ENCODE measurements around the gene HK3. TPM values are rescaled to one million over a fixed set of nuclear protein-coding genes. Genes with fewer than 3 reads are reported as not detected.

HK3 gene
- polyA plus RNA-seq, 3 donors = 0.37 to 0.99 (median 0.73) TPM

DNA sequence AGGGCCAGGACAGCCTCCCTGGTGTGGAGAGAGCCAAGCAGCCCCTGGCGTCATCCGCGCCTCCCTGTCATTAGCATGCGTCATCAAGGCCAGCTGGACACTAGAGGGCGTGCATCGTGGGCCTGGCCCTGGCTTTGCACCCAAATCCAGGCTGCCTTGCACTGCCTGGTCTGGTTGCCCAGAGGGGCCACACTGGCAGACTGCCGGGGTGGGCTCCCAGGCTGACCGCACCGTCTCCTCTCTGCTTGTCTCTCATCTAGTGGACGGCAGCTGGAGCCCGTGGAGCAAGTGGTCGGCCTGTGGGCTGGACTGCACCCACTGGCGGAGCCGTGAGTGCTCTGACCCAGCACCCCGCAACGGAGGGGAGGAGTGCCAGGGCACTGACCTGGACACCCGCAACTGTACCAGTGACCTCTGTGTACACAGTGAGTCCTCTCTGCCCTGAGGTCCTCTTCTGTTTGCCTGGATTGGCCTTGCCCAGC lies 29.0 kb downstream of the HK3 start:
- no peak for DNase-seq

DNA sequence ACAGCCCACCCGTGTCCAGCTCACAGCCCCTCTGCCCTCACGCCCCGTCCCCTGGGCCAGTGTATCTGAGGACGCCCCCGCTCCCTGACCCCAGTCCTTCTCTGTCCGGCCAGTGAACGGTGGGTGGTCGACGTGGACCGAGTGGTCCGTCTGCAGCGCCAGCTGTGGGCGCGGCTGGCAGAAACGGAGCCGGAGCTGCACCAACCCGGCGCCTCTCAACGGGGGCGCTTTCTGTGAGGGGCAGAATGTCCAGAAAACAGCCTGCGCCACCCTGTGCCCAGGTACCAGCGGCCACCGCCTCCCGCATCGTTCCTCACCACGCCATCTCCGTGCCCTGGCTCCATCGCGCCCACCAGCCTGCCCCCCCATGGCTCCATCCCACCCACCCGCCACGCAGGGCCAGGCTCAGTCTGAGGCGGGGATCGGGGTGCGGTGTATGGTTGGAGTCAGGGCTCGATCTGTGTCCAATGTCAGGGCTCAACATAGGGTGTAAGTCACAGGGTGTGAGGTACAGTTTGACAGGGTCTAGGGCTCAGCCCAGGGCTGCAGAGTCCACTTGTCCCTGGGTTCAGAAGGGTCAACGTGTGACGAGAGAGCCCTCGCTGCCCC lies 29.5 kb downstream of the HK3 start:
- no peak for DNase-seq

GRCh38 chr5:176868731-176869130 lies 30.4 kb downstream of the HK3 start:
- DNase-seq = no peak

GRCh38 chr5:176868126-176868525 lies 31.0 kb downstream of the HK3 start:
- DNase-seq = no peak

DNA sequence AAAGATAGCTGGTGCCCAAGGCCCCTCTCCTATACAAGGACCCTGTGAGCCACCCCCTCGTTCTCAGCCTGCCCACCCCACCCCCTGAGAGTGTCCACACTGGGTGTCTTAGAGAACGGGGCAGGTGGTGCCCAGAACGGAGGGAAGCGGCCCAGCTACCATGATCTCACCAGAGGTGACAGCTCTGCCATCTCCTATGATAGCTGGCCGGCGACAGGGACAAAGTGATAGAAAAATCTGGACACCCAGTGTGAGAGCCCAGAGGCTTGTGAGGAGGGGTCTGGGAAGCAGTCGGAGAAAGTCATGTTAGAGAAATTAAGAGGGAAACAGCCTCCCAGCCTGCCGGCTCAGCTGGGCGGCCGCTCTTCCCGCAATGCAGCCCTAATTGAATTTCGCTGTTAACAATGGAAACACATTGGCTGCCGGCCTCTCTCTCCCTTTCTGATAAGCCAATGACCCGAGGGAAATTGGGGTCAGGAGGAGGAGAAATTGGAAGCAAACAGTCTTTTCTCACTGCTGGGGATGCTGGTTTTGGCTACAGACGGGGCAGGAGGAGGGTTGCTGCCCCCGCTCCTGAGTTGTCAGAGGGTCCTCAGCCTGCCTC lies 32.3 kb downstream of the HK3 start:
- no peak for DNase-seq

DNA sequence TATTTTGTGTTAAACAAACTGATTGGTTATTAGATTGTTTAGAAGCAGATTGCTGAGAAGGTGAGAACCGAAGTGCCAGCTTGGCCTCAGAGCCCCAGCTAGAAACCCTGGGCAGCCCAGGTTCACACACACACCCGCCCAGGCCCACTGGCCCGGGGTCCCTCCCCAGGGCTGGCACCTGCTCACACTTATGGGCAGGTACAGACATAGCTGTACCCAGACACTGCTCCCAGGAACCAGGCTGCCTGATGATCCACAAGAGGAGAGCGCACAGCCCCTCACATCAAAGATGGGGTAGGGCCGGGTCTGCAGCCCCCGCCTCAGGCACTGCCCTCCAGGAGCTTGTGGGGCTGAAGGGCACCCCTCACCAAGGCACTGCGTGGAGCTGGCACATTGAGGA lies 33.2 kb downstream of the HK3 start:
- no peak for DNase-seq

DNA sequence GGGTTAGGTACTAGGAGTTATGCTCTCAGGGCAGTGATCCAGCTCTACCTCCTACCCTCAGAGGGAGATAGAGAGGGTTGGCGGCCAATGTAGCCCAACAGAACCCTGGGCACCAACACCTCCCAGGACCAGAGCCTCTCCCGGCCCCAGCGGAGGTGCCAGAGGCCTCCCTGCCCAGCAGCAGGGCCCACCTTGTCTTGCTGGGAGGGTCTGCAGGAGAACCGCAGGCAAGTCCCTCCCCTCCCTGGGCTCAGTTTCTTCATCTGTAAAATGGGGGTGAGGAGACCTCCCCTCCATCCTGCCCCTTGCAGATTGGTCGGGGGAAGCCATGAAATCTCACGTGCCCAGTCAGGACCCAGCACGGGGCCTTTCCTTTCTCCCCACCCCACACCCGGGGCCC lies 34.4 kb downstream of the HK3 start:
- DNase-seq = no peak

DNA sequence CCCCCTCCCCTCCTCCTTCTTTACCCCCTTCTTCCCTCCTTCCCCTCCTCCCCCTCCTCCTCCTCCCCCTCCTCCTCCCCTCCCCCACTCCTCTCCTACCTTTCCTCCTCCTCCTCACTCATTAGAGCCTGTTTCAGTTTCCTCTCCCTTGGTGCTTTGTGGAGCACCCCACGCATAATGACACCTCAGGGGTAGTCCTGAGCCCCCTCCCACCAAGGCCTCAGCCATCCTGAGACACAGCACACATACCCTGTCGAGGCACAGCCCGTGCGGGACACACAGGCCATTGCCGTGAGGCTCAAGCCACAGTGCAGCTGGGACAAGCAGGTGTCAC lies 35.4 kb downstream of the HK3 start:
- no peak for DNase-seq

DNA sequence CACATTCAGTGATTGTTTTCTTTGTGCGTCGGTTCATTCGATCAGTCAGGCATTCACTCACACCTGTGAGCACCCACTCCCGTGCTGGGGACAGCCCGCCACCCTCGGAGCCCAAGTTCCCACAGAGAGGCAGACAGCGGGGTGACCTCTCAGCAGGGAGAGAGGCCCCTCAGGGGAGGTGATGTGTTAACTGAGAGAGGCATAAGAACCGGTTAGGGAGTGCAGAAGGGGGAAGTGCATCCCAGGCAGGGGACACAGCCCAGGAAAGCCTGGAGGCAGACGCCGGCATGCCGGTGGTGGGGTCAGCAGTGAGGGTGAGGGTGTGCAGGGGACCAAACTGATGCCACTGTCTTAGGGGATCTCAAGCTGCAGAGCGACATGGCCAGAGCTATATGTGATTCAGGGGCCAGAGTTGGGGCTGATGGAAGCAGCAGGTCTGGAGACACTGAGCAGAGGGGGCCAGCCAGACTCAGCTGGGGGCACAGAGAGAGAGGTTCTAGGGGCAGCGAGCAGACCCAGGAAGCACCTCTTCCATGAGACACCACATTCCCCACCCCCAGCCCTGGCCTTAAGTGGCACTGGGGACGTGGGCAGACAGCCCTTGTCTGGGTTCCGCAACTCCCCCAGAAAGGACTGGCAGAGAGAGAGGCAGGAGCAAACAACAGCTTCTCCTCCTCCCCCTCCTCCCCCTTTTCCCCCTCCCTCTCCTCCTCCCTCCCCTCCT lies 35.9 kb downstream of the HK3 start:
- DNase-seq = no peak

- no peak for DNase-seq
Measured at GRCh38 chr5:176862330-176862995, 36.7 kb downstream of the HK3 start.

- DNase-seq = no peak
Measured at GRCh38 chr5:176861276-176861675, 37.9 kb downstream of the HK3 start.

GRCh38 chr5:176860381-176860780 lies 38.8 kb downstream of the HK3 start:
- no peak for DNase-seq

DNA sequence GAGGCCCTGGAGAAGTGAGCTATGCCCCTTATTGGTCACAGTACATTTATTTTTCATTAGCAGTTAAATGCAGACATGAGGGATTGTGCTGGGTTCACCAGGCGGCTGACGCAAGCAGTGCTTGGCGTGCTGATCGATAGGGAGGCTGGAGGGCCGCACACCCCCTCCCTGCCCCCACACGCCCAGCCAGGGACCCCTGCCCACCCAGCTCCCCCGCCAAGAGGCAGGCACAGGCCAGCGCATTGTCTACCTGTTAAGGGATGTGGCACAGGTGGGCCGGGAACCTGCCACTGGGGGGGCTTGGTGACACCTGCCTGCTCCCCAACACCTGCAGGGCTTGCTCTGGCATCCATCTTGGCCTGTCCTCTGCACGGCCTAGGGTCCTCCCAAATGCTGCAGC lies 39.2 kb downstream of the HK3 start:
- DNase-seq = no peak

GRCh38 chr5:176857894-176858273 lies 41.3 kb downstream of the HK3 start:
- no peak for DNase-seq

DNA sequence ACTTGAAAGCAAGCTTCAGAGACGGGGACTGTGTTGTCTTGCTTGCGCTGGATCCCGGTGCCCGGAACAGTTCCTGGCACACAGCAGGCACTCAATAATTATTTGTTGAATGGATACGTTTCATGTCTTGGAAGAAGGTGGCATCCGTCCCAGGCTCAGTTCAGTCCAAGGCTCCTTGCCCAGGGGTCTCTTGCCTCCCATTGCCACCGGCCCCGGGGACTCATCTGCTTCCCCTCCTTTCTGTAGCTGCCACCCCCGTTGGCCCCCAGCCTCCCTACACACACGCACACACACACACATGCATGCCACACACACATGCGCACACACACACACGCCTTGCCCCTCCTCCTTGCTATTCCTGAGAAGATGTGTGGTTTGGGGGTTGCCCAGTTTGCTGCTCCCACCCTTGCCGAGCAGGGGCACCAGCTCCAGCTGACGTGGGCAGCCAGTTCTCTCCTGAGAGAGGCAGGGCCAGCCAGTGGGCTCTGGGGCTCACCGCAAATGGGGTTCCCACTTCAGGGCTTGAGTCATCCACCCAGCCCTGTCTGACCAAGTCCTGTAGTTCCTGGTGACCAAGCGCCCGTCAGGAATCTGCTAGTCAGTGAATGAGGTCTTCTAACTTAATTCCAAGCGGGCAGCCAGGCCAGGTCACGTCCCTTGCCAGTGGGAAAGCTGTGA lies 41.8 kb downstream of the HK3 start:
- DNase-seq = no peak

DNA sequence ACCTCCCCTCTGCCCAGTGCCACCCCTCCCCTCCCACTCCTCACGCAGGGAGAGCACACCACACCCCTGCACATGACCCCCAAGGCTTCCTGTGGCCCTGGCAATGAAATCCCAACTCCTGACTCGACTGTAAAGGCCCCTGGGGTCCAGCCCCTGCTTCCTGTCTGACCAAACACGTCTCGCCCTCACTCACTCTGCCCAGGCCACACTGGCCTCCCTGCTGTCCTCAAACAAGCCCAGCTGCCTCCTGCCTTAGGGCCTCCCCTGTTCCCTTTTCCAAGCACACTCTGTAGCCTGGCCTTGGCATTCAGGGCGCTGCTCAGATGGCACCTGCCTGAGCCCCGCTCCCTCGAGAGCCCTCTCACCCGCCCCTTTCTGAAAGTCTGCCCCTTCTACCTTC lies 42.4 kb downstream of the HK3 start:
- no peak for DNase-seq

DNA sequence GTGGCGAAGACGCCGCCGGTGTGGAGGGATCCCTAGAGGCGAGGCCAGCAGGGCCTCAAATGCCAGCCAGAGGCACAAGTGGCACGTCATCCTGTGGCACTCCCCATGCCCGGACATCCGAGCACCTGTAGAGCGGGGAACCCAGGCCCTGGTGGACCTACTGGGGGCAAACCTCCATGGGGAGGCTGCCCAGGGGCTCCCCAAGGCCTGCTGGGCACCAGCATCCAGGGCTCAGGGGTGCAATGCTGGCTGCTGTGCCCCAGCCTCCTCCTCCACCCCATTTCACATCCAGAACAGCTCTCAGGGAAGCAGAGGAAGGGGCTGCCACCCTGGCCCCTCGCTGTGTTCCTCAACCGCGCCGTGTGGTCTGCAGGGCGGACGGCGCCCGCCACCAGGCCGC lies 43.5 kb downstream of the HK3 start:
- no peak for DNase-seq

DNA sequence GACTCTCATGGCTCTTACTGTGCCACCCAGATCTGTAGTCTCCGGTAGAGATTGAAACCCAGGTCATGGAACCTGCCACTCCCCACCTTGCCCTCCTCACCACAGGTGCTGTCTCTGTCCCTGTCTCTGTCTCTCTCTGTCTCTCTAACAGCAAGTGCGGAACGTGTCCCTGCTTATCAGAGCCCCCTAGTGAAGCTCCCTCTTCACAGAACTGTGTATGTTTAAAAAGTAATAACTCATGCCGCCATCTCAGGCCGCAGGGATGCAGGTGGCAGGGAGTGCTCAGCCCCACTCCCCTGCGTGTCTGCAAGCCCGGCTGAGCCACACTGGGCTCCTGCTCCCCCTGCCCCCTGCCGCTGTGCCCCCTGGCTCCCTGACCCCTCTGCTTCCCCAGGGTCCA lies 45.0 kb downstream of the HK3 start:
- DNase-seq = no peak

DNA sequence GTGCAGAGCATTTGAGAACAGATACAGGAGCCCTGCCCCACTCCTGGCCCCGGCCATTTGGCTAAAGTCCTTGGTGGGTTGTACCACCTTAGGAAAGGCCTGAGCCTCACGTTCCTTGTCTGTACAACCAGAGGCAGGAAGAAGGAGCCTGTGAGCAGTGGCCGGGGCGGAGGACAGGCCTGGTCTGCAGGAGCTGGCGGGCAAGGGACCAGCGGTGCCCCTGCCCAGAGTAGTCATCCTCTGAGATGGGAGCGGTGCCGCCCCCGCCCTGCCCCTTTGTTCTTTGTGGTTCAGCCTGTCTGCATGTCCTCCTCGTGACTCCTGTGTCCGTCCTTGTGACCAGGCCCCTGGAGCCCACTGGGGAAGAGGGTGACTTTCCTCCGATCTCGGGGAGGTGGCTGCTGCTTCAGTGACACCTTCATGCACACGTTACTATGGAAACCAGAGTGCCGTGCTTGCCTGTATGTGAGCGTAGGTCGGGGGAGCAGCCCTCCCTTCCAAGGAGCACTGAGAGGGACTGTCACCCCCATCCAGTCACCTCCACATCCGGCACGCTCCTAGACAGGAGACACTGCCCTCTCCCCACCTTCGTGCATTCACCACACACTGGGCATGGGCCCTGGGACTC lies 45.9 kb downstream of the HK3 start:
- DNase-seq = no peak

- DNase-seq = no peak
Measured at GRCh38 chr5:176851871-176852658, 47.1 kb downstream of the HK3 start.

DNA sequence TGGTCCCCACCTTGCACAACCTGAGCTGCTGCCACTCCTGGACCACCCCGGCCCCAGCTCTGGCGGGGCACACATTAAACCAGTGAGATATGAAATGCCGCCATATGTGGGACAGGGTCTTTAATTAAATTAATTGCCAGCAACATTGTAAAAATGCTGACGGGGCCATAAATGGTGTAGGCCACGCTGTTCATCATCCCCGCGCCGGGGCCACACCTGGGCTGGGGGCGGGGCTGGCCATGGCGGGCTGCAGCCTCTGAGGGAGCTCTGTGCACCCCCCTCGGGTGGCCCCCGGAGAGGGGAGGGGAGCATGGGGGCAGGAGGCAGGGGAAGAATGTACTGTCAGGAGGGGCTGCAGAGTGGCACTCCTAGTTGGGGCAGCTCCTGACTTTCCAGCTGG lies 47.8 kb downstream of the HK3 start:
- no peak for DNase-seq
